GM21723 (cell line): ENCODE data around the gene UBE2L3.

Experiments used
- ATAC-seq: cut with Tn5 transposase; IDR thresholded peaks from one replicate; pipeline ENCODE4 v1.9.1; 2021; ENCODE audit warnings: mild to moderate bottlenecking, moderate library complexity; ENCODE audit not compliant: unreplicated experiment

Gene UBE2L3

DNA sequence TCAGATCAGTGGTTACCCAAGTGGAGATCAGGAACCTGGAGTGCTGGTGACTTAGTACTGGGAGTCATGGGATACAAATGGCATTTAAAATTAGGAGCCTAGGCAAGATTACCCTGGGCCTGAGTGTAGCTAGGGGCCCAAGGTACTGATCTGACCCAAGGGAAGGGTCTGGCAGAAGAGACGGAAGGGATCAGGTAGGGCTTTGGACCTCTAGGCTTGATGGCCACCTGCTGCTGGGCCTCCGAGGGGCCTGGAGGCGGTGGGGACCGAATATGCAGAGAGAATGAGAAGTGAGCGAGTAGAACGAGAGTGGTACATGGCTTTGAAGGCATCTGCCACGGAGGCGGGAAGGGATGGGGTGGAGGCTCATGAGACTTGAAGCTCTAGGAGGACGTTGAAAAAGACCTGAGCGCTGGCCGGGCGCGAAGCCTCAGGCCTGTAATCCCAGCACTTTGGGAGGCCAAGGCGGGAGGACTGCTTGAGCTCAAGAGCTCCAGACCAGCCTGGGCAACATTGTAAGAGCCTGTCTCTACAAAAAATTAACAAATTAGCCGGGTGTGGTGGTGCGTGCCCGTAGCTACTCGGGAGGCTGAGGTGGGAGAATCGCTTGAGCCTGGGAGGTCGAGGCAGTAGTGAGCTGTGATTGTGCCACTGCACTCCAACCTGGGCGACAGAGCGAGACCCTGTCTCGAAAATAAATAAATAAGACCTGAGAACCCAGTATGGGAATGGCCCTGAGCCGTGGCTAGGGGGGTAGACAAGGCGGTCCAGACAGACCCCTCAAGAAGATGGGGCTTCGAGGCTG lies 97.7 kb downstream of the UBE2L3 start:
- no peak for ATAC-seq

DNA sequence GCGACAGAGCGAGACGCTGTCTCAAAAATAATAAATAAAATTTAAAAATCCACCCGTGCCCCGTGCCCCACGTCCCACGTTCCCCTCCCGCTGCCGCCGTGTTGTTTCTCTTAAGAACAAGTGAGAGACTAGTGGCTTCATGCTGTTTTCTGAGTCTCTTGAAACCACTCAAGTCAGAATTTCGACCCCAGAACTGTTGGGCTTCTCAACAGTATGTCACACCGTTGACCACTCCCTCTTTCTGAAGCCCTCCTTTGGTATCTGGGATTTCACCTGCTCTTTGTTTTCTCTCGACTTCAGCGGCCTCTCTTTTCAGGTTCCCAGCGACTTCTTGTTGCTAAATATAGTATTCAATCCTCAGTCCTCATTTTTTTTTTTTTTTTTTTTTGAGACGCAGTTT lies 99.3 kb downstream of the UBE2L3 start:
- no peak for ATAC-seq

DNA sequence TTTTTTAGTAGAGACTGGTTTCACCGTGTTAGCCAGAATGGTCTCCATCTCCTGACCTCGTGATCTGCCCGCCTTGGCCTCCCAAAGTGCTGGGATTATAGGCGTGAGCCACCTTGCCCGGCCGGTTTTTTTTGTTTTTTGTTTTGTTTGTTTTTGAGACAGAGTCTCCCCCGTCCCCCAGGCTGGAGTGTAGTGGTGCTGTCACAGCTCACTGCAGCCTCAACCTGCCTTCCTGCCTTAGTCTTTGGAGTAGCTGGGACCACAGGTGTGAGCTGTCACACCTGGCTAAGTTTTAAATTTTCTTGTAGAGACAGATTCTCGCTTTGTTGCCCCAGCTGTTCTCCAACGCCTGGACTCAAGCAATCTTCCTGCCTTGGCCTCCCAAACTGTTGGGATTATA lies 101.5 kb downstream of the UBE2L3 start:
- ATAC-seq: no peak

DNA sequence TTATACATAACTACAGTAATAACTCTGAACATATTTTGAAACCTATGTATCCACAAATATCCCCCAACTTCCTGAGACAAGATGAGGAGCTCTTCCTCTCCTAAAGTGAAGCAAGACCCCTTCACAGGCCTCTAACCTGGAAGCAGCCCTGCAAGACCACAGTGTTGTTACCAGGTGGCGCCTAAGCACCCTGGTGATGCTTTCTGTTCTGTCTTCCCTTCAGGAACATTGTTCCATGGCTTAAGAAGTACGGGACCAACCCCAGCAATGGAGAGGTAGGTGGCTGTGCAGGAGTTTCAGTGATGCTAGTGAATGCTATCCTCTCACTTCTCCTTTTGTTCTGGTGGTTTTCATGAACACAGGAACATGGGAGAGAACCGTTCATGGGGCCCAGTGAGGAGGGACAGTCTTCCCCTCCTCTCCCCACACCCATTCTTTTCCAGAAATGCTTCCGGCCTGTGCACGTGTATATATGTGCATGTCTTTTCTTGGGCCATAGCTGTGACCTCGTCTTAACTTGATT lies 104.7 kb downstream of the UBE2L3 start:
- ATAC-seq: no peak
